ENCODE data around the gene HMX1.

The HMX1 gene

GRCh38 chr4:8893227-8893623 is 21.6 kb upstream of the HMX1 start:
- no peak for DNase-seq (ENCODE audit: low read depth in 1 of 2, low spot score in 1 of 2)

- DNase-seq (ENCODE audit: low read depth in 1 of 2, low spot score in 1 of 2): no peak
Observed at GRCh38 chr4:8892556-8893226, 21.1 kb upstream of the HMX1 start.

- no peak for DNase-seq (ENCODE audit: low read depth in 1 of 2, low spot score in 1 of 2)
Observed at GRCh38 chr4:8891646-8892555, 20.3 kb upstream of the HMX1 start.

GRCh38 chr4:8891255-8891645 is 19.6 kb upstream of the HMX1 start:
- no peak for DNase-seq (ENCODE audit: low read depth in 1 of 2, low spot score in 1 of 2)

DNA sequence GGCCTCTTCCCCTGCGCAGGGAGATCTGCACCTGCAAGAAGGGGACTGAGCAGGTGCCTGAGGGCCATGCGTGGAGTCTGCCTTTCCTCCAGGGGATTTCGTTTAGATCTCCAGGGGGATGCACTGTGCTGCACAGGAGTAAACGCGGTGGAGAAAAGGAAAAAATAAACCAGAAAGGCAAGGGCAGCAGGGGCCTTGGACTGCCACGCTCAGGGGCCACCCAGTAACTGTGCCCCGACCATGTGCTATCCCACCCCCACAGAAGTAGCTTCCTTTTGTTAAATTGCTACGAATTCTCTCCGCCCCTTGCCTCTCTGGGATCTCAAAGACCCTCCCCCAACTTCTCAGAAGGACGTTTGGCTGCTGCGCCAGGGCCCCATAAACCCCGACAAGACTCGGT is 17.2 kb upstream of the HMX1 start:
- DNase-seq (ENCODE audit: low read depth in 1 of 2, low spot score in 1 of 2): no peak

DNA sequence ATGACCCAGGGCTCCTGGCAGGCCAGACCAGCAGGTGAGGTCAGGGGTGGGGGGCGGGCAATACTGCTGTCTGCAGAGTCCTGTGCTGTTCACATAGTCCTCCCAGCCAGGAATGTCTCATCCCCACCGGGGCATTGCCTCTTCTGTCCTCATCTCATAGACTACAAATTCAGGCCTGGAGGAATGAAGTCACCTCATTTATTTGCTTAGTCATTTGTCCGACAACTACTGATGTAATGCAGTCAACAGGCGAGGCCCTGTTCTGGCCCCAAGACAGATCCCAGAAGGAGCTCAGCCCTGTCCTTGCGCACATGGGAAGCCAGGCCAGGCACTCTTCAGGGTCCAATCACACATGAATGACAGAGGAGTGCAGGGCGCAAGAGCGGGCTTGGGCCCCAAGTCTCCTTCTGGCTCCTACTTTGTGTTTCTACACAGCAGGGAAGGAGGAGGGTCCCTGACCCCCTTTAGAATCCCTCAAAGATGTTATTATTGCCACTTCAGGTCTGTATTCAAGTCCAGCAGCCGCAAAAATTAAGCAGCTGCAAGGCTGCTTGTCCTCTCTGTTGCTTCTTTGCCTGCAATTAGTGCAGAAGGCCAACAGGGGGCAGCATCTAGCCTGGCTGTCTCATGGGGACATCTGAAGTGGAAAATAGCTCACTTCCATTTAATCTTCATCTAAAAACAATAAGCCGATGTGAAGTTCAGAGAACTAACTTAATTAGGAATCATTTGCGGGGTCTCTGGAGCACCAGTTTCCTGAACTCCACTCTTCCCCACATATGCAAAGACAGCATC is 15.2 kb upstream of the HMX1 start:
- DNase-seq (ENCODE audit: low read depth in 1 of 2, low spot score in 1 of 2): no peak

- DNase-seq (ENCODE audit: low read depth in 1 of 2, low spot score in 1 of 2): no peak
Observed at GRCh38 chr4:8882239-8882638, 10.6 kb upstream of the HMX1 start.

- DNase-seq (ENCODE audit: low read depth in 1 of 2, low spot score in 1 of 2): no peak
Observed at GRCh38 chr4:8880851-8881250, 9.2 kb upstream of the HMX1 start.

- no peak for DNase-seq (ENCODE audit: low read depth in 1 of 2, low spot score in 1 of 2)
Observed at GRCh38 chr4:8879574-8879973, 7.9 kb upstream of the HMX1 start.

DNA sequence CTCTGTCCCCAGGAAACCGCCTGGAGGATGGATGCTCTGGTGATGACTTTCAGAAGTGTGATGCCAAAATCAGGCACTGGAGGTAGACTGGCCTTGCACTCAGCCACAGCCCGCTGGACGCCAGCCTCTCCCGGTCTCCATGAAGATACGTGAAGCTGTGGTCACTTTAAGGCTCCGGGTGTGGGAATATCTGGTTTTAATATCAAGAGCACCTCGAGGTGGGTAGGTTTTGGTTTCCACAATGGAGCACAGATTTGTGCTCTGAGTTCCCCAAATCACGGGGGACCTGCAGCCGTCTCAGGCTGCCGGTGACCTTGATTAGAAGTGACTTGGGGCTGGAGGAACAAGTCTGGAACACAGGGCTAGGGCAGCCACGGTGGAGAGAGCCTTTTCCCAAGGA is 6.8 kb upstream of the HMX1 start:
- no peak for DNase-seq (ENCODE audit: low read depth in 1 of 2, low spot score in 1 of 2)

DNA sequence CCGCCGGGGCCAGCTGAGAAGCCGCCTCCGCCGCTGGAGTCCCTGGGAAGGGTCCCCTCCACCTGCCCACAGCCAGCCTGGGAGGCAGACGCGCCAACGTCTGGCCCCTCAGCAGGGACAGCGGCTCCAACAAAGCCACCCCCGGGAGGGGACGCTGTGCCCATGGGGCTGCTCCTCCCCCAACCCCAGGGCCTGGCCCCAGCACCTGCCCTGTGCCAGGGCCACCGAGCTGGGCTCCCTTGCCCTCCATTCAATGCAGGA is 6.1 kb upstream of the HMX1 start:
- DNase-seq (ENCODE audit: low read depth in 1 of 2, low spot score in 1 of 2): no peak

DNA sequence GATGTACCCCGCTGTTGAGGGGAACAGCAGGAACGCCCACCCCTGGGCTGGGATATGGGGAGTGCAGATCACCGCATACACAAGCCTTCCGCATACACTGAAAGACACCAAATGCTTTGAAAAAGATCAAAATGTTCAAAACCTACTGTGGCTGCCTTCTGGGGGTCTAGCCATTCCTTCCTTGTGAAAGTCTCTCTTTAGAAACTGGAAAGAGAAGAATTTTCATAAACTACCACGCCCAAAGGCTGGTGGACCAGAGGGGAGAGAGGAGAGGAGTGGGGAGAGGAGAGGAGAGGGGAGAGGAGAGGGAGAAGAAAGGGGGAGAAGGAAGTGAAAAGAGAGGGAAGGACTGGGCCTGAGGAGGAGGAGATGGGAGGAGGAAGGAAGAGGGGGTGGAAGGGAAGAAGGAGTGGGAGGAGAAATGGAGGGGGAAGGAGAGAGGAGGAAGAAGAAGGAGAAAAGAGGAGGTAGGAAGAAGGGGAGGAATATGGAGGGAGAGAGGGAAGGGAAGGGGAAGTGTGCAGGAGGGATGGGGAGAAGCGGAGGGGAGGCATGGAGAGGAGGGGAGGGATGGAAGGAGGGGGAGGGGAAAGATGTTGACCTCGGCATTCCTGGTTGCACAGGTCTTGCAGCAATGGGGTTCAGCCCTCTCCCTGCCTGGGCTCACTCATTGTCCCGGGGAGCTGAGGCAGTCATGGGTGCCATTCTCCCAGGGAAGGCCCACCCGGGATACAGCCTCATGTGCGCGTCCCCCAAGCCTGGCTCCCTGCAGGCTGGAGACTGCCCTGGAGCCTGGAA is 5.5 kb upstream of the HMX1 start:
- no peak for DNase-seq (ENCODE audit: low read depth in 1 of 2, low spot score in 1 of 2)

DNA sequence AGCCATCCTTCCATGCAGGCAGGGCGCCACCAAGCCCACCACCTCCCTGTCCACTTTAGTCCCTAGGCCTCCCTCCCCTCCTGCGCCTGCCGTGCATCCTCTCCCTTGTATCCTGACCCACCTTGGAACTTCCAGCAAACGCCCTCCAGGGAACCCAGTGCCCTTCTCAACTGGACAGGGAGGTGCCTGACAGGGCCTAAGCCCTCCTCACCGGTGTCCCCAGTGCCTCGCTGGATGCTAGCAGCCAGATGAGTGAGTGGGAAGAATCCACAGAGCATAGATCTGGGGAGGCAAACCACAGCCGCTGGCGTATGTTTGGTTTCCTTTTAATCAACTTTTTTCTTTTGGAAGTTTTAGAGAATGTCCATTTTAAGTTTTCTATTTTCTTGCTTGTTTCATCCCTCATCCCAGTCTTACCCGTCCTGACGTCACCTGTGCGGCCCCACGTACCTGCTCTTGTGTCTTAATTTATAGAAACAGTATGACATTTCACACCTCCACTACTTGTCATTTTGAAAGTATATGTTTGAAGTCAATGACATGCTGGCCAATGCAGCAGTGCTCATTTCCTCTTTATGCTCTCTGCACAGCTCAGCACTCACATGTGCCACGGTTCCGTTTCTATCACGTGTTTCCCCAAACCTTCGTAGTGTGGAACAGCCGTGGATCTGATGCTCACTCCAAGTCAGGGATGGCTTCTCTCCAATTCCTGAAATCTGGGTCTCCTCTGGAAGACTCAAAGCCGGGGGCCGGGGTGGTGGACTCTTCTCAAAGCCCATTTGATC is 3.4 kb upstream of the HMX1 start:
- DNase-seq (ENCODE audit: low read depth in 1 of 2, low spot score in 1 of 2): no peak

DNA sequence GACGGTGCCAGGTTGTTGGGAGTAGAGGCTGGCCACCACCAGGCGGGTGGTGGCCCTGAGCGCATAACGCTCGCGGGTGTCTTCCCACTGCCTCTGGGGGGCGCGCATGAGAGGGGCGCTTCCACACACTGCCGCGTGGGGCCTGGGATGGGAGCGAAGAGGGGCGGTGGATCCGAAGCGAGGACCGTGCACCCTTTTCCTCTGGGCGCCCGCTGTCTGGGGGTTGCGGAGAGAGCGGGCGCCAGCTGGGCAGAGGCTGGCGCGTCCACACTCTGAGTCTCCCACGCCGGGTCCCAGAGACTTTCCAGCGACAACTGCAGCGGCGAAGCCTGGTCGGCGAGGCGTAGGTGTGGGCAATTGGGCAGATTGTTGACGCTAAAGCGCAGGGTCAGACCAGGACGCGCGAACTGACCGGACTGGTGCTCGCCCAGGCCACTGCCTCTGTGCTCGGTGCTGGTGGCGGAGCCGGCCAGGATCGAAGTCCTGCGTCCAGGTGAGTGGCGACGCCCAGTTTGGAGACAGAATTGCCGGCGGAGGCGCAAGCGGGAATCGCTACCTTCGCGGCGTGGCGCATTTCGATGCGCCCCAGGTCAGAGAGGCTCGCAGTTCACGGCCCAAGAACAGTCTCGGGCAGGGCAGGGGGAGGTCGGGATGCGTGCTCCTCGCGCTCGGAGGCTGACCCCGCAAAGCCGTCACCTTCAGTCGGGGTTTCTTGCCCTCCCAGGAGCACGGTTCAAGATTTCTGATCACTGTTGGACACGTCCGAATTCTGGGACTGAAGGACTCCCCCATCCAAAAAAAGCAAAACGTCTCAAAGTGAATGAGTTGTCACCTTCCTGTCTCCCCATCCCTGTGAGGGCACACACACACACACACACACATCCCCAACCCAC is 2.6 kb upstream of the HMX1 start:
- no peak for DNase-seq (ENCODE audit: low read depth in 1 of 2, low spot score in 1 of 2)

GRCh38 chr4:8872402-8873291 is 1.0 kb upstream of the HMX1 start:
- DNase-seq (ENCODE audit: low read depth in 1 of 2, low spot score in 1 of 2): no peak

DNA sequence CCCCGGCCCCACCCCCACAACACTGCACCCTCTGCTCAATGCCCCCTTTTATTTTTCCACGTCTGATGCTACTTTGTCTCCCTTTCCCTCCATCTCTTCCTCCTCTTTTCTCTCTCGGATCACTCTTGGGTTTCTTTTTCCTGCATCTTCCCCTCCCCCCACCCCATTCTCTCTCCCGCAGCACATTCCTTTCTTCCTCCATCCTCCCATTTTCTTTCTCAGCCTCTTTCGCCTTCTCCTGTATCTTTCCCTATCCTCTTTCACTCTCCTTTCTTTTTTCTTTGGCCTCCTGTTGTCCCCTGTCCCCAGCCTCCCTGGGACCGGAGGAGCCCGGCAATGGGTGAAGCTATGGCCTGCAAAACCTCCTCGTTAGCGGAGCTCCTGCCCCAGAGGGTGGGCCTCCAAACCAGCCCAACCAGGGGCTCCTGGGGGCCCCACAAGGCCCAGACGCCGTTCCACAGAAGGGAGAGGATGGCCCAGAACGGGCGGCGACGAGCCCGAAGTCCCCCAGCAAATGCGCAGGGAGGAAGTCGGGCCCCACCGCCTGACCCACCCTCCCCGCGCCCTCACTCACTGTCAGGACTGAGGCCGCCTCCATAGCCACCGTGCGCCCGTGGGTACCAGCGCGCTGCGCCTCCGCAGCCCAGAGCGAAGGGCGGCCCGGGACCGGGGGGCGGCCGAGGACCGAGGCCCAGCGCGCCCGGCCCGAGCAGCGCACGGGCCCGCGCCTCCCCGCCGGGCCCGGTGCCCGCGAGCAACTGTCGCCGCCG is 807 bp downstream of the HMX1 start:
- no peak for DNase-seq (ENCODE audit: low read depth in 1 of 2, low spot score in 1 of 2)

- no peak for DNase-seq (ENCODE audit: low read depth in 1 of 2, low spot score in 1 of 2)
Observed at GRCh38 chr4:8869898-8870646, 1.6 kb downstream of the HMX1 start.
